Body of pancreas (tissue), 4 donors: ENCODE results near the gene MAML3. TPM values are rescaled to one million over a fixed set of nuclear protein-coding genes. Genes with fewer than 3 reads are reported as not detected.

Experiments used
- ATAC-seq: fragments of 150-250 bp; one replicate; pipeline ENCODE4 v1.9.1; 2016
- DNase-seq, 4 donors: peaks; one replicate each; pipeline ENCODE4 v3.0.0-alpha.2; 2019
- H3K27ac ChIP-seq, 4 donors: fragments of 200-600 bp; sonication (generic); 1 replicate in 3 of 4; 2 replicates in 1 of 4; pipeline versions ENCODE4 v1.5.1 to v1.6.1; 2016 to 2019; ENCODE audit warnings: mild to moderate bottlenecking in 1 of 4, mixed read lengths in 1 of 4, moderate library complexity in 1 of 4
- H3K27me3 ChIP-seq, 2 donors: fragments of 200-600 bp; sonication (generic); one replicate each; pipeline ENCODE4 v1.6.0; 2016; ENCODE audit warnings: mild to moderate bottlenecking in 1 of 2
- H3K36me3 ChIP-seq, 2 donors: fragments of 200-600 bp; sonication (generic); replicated peaks in 1 of 2; 2 replicates each; pipeline ENCODE4 v1.5.1; 2016; ENCODE audit warnings: low read depth in 2 of 2; ENCODE audit not compliant: insufficient read depth in 1 of 2
- H3K4me1 ChIP-seq: fragments of 200-600 bp; sonication (generic); one replicate; pipeline ENCODE4 v1.6.0; 2016
- H3K4me3 ChIP-seq, 2 donors: fragments of 200-600 bp; sonication (generic); 1 replicate in 1 of 2; 2 replicates in 1 of 2; pipeline ENCODE4 v1.5.1; 2016 to 2019
- H3K9me3 ChIP-seq, 3 donors: fragments of 200-600 bp; sonication (generic); 1 replicate in 2 of 3; 2 replicates in 1 of 3; pipeline ENCODE4 v1.5.1; 2016
- CTCF ChIP-seq, 7 experiments: fragments of 450-650 bp in 4 of 7; fragments of 200-600 bp in 3 of 7; sonication (generic) in 3 of 7; IDR thresholded peaks; one replicate each; pipeline ENCODE4 v1.5.1; 2016 to 2019; ENCODE audit warnings: antibody characterized with exemption in 7 of 7
- POLR2A ChIP-seq, 3 donors: fragments of 450-650 bp; IDR thresholded peaks; one replicate each; pipeline ENCODE4 v1.6.1; 2016; ENCODE audit warnings: antibody characterized with exemption in 3 of 3, mild to moderate bottlenecking in 2 of 3
- WGBS, 2 donors: methylation state at CpG; one replicate each; pipeline ENCODE4 v1.1.5; 2017; 5-methylcytosine and 5-hydroxymethylcytosine counted together
- intact Hi-C: fragments of 100-400 bp; cut with DNase I; formaldehyde crosslinking; loops from one replicate; pipeline ENCODE4 v1.15.1; 2023
- total RNA-seq, 2 donors: library from RNA; depleted of rRNA; stranded (reverse); fragments of >200 nt; gene quantifications; one replicate each; pipeline ENCODE4 v1.1.0, GENCODE V29; 2016

MAML3 gene
- total RNA-seq, 2 donors from 2014 or later, result 11.2 to 11.4 TPM

- DNase-seq, result no peak
- TF ChIP-seq POLR2A (IDR thresholded peaks at IDR 0.05) (no peak), CTCF (IDR thresholded peaks at IDR 0.05) (no peak)
- ATAC-seq, result no peak
- H3K9me3 ChIP-seq, result no peaks in the 10 kb centered on the region
- WGBS, 2 donors, result 92 to 95% methylated on average over 6 of the region's 6 CpGs
- no peaks in the 10 kb centered on the region for H3K27me3 ChIP-seq
- H3K4me1 ChIP-seq, result peaks cover 18% of the 10 kb centered on the region
- intact Hi-C loops, result no loop called here
- no peak overlapping the region for H3K4me3 ChIP-seq
- H3K36me3 ChIP-seq, result no peaks in the 10 kb centered on the region
- no peak overlapping the region for H3K27ac ChIP-seq
Measured at GRCh38 chr4:139896091-139896604, 257.8 kb downstream of the MAML3 start.

- no peaks in the 10 kb centered on the region for H3K36me3 ChIP-seq
- H3K4me1 ChIP-seq, result peaks cover 8% of the 10 kb centered on the region
- H3K4me3 ChIP-seq, result no peak overlapping the region
- TF ChIP-seq POLR2A (IDR thresholded peaks at IDR 0.05), result no peak
- DNase-seq, result no peak
- intact Hi-C loops, result no loop called here
- no peaks in the 10 kb centered on the region for H3K27me3 ChIP-seq
- no peak for ATAC-seq
- WGBS, 2 donors, result 72 to 83% methylated on average over 4 of the region's 4 CpGs
- H3K27ac ChIP-seq, result no peak overlapping the region
- H3K9me3 ChIP-seq, result no peaks in the 10 kb centered on the region
Measured at GRCh38 chr4:139893801-139894200, 260.2 kb downstream of the MAML3 start.

- Histone ChIP-seq H3K4me1 (peaks cover 1% of the 10 kb centered on the region), H3K9me3 (no peaks in the 10 kb centered on the region), H3K36me3 (no peaks in the 10 kb centered on the region), H3K27me3 (no peaks in the 10 kb centered on the region), H3K27ac (no peak overlapping the region), H3K4me3 (no peak overlapping the region)
- TF ChIP-seq POLR2A (IDR thresholded peaks at IDR 0.05) (no peak), CTCF (IDR thresholded peaks at IDR 0.05) (no peak)
- ATAC-seq (no peak), DNase-seq (no peak)
- 90 to 91% methylated on average over 5 of the region's 5 CpGs for WGBS, 2 donors
- intact Hi-C loops, result no loop called here
Measured at GRCh38 chr4:139892973-139893736, 260.8 kb downstream of the MAML3 start.

GRCh38 chr4:139890816-139891215 lies 263.2 kb downstream of the MAML3 start:
- H3K27me3 ChIP-seq, result no peaks in the 10 kb centered on the region
- no peak for ATAC-seq
- intact Hi-C loops, result no loop called here
- H3K36me3 ChIP-seq, result no peaks in the 10 kb centered on the region
- 83 to 92% methylated on average over 8 of the region's 8 CpGs for WGBS, 2 donors
- H3K9me3 ChIP-seq, result no peaks in the 10 kb centered on the region
- H3K4me1 ChIP-seq, result peaks cover 5% of the 10 kb centered on the region
- no peak overlapping the region for H3K4me3 ChIP-seq
- no peak for DNase-seq
- TF ChIP-seq CTCF (IDR thresholded peaks at IDR 0.05), result no peak
- TF ChIP-seq POLR2A (IDR thresholded peaks at IDR 0.05), result no peak
- H3K27ac ChIP-seq, result no peak overlapping the region

GRCh38 chr4:139889901-139890300 lies 264.1 kb downstream of the MAML3 start:
- WGBS, 2 donors, result 90 to 91% methylated on average over 4 to 6 of the region's 6 CpGs
- Histone ChIP-seq H3K27ac (no peak overlapping the region), H3K4me1 (peaks cover 5% of the 10 kb centered on the region), H3K4me3 (no peak overlapping the region), H3K9me3 (no peaks in the 10 kb centered on the region), H3K36me3 (no peaks in the 10 kb centered on the region), H3K27me3 (no peaks in the 10 kb centered on the region)
- TF ChIP-seq CTCF (IDR thresholded peaks at IDR 0.05), result no peak
- no peak for TF ChIP-seq POLR2A (IDR thresholded peaks at IDR 0.05)
- intact Hi-C loops, result no loop called here
- ATAC-seq, result no peak
- DNase-seq, result no peak
